ENCODE measurements around the gene FBXL19. TPM values are rescaled to one million over a fixed set of nuclear protein-coding genes. Genes with fewer than 3 reads are reported as not detected.

The FBXL19 gene
- total and polyA plus RNA-seq, 9 of the 15 experiments (the other 6 are each of a cell fraction or from before 2014, with no cell fraction given) = 0.13 to 48.0 (median 13.5) TPM; not detected in 1

DNA sequence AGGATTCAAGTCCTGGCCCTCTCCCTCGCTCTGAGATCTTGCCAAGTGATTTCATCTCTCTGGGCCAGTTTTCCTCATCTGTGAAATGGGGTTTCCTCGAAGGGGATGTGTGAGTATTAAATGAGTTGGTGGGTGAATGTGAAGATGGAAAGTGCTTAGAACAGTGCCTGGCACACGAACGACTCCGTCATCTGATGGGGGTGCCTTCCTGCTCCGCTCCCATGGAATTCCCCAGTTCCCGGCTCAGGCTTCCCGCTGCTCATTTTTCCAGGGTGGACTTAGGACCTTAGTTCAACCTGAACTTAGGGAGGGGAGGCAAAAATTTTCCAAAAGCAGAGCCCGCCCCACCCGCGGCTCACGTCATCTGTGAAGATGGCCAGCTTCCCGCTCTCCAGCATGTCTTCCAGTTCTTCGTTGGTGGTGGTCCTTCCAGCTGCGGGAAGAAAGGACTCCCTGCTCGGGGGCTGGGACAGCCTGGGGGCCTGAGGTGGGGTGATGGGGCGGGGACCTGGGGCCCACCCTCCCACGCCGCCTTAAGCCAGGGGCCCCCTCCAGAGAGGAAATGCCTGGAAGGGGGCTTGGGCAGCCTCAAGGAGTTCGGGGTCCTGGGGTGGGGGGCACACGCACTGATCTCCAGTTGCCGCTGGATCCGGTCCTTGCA is 73.1 kb downstream of the FBXL19 start (continued):
- TF ChIP-seq BRCA1 (IDR thresholded peaks at IDR 0.05) (no peak), BRCA1 (CRISPR knock-in tag; IDR thresholded peaks at IDR 0.05) (no peak), ZNF263 (CRISPR knock-in tag; IDR thresholded peaks at IDR 0.05; ENCODE audit: borderline replicate concordance) (no peak), DPF2 (IDR thresholded peaks at IDR 0.05) (no peak), ZNF830 (CRISPR knock-in tag; IDR thresholded peaks at IDR 0.05) (no peak), RB1 (IDR thresholded peaks at IDR 0.05; ENCODE audit: low read depth) (no peak), MCM5 (IDR thresholded peaks at IDR 0.05; ENCODE audit: low read depth) (no peak), BCL6 (CRISPR knock-in tag; IDR thresholded peaks at IDR 0.05) (no peak), ARNT (IDR thresholded peaks at IDR 0.05) (no peak)
- TF ChIP-seq, protein P1, sequence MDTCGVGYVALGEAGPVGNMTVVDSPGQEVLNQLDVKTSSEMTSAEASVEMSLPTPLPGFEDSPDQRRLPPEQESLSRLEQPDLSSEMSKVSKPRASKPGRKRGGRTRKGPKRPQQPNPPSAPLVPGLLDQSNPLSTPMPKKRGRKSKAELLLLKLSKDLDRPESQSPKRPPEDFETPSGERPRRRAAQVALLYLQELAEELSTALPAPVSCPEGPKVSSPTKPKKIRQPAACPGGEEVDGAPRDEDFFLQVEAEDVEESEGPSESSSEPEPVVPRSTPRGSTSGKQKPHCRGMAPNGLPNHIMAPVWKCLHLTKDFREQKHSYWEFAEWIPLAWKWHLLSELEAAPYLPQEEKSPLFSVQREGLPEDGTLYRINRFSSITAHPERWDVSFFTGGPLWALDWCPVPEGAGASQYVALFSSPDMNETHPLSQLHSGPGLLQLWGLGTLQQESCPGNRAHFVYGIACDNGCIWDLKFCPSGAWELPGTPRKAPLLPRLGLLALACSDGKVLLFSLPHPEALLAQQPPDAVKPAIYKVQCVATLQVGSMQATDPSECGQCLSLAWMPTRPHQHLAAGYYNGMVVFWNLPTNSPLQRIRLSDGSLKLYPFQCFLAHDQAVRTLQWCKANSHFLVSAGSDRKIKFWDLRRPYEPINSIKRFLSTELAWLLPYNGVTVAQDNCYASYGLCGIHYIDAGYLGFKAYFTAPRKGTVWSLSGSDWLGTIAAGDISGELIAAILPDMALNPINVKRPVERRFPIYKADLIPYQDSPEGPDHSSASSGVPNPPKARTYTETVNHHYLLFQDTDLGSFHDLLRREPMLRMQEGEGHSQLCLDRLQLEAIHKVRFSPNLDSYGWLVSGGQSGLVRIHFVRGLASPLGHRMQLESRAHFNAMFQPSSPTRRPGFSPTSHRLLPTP (IDR thresholded peaks at IDR 0.05; ENCODE audit: borderline replicate concordance, extremely low read depth, insufficient read length) = no peak
- TF ChIP-seq, protein P2, sequence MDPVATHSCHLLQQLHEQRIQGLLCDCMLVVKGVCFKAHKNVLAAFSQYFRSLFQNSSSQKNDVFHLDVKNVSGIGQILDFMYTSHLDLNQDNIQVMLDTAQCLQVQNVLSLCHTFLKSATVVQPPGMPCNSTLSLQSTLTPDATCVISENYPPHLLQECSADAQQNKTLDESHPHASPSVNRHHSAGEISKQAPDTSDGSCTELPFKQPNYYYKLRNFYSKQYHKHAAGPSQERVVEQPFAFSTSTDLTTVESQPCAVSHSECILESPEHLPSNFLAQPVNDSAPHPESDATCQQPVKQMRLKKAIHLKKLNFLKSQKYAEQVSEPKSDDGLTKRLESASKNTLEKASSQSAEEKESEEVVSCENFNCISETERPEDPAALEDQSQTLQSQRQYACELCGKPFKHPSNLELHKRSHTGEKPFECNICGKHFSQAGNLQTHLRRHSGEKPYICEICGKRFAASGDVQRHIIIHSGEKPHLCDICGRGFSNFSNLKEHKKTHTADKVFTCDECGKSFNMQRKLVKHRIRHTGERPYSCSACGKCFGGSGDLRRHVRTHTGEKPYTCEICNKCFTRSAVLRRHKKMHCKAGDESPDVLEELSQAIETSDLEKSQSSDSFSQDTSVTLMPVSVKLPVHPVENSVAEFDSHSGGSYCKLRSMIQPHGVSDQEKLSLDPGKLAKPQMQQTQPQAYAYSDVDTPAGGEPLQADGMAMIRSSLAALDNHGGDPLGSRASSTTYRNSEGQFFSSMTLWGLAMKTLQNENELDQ (CRISPR knock-in tag; IDR thresholded peaks at IDR 0.05; ENCODE audit: borderline replicate concordance) = no peak
- TF ChIP-seq, protein P3, sequence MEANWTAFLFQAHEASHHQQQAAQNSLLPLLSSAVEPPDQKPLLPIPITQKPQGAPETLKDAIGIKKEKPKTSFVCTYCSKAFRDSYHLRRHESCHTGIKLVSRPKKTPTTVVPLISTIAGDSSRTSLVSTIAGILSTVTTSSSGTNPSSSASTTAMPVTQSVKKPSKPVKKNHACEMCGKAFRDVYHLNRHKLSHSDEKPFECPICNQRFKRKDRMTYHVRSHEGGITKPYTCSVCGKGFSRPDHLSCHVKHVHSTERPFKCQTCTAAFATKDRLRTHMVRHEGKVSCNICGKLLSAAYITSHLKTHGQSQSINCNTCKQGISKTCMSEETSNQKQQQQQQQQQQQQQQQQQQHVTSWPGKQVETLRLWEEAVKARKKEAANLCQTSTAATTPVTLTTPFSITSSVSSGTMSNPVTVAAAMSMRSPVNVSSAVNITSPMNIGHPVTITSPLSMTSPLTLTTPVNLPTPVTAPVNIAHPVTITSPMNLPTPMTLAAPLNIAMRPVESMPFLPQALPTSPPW (CRISPR knock-in tag; IDR thresholded peaks at IDR 0.05) = no peak
- TF ChIP-seq, protein P4, sequence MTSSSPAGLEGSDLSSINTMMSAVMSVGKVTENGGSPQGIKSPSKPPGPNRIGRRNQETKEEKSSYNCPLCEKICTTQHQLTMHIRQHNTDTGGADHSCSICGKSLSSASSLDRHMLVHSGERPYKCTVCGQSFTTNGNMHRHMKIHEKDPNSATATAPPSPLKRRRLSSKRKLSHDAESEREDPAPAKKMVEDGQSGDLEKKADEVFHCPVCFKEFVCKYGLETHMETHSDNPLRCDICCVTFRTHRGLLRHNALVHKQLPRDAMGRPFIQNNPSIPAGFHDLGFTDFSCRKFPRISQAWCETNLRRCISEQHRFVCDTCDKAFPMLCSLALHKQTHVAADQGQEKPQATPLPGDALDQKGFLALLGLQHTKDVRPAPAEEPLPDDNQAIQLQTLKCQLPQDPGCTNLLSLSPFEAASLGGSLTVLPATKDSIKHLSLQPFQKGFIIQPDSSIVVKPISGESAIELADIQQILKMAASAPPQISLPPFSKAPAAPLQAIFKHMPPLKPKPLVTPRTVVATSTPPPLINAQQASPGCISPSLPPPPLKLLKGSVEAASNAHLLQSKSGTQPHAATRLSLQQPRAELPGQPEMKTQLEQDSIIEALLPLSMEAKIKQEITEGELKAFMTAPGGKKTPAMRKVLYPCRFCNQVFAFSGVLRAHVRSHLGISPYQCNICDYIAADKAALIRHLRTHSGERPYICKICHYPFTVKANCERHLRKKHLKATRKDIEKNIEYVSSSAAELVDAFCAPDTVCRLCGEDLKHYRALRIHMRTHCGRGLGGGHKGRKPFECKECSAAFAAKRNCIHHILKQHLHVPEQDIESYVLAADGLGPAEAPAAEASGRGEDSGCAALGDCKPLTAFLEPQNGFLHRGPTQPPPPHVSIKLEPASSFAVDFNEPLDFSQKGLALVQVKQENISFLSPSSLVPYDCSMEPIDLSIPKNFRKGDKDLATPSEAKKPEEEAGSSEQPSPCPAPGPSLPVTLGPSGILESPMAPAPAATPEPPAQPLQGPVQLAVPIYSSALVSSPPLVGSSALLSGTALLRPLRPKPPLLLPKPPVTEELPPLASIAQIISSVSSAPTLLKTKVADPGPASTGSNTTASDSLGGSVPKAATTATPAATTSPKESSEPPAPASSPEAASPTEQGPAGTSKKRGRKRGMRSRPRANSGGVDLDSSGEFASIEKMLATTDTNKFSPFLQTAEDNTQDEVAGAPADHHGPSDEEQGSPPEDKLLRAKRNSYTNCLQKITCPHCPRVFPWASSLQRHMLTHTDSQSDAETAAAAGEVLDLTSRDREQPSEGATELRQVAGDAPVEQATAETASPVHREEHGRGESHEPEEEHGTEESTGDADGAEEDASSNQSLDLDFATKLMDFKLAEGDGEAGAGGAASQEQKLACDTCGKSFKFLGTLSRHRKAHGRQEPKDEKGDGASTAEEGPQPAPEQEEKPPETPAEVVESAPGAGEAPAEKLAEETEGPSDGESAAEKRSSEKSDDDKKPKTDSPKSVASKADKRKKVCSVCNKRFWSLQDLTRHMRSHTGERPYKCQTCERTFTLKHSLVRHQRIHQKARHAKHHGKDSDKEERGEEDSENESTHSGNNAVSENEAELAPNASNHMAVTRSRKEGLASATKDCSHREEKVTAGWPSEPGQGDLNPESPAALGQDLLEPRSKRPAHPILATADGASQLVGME (CRISPR knock-in tag; IDR thresholded peaks at IDR 0.05) = peak; percentile 20; the same call in 1 of the 2 replicates
- TF ChIP-seq, protein P5, sequence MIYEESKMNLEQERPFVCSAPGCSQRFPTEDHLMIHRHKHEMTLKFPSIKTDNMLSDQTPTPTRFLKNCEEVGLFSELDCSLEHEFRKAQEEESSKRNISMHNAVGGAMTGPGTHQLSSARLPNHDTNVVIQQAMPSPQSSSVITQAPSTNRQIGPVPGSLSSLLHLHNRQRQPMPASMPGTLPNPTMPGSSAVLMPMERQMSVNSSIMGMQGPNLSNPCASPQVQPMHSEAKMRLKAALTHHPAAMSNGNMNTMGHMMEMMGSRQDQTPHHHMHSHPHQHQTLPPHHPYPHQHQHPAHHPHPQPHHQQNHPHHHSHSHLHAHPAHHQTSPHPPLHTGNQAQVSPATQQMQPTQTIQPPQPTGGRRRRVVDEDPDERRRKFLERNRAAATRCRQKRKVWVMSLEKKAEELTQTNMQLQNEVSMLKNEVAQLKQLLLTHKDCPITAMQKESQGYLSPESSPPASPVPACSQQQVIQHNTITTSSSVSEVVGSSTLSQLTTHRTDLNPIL (CRISPR knock-in tag; IDR thresholded peaks at IDR 0.05) = no peak

Data from K562 (cell line).